Measurements from ENCODE around the gene TIMM13.

The TIMM13 gene

DNA sequence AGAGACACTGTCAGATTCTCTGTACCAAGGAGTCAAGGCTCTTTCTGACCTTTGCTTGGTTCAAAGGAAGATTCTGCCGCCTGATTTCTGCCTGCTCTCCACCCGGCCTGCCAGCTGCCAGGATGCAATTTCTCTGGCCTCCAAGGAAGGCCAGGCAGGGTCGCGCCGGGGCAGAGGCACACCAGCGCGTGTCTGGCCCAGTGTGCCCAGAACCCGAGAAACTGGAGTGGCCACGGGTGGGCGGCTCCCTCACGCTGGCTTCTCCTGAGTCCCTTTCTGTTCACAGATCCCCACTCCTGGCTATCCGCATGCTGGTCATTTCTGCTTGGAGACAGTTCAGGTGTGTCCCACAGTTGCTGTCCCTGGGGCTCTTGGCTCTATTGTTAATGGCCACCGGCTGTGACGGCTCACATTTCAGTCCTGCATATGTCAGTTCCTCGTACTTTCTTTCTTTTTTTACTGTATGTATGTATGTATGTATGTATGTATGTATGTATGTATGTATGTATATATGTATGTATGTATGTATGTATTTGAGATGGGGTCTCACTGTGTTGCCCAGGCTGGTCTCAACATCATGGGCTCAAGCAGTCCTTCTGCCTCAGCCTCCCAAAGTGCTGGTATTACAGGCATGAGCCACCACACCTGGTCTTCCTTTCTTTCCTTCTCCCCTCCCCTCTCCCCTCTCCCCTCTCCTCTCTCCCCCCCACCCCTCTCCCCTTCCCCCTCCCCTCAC lies 50.4 kb downstream of the TIMM13 start:
- no peak for DNase-seq (ENCODE audit: low read depth, low spot score)
- Histone ChIP-seq H3K9me3 (ENCODE audit: low read depth, low read length) (no peaks in the 10 kb centered on the region), H3K36me3 (ENCODE audit: insufficient read depth, low read length) (no peaks in the 10 kb centered on the region), H3K4me3 (no peak overlapping the region), H3K9ac (ENCODE audit: insufficient read length) (no peak overlapping the region), H3K27ac (no peak overlapping the region)
- TF ChIP-seq EZH2 (IDR thresholded peaks at IDR 0.05) (no peak), FOXP2 (optimal IDR thresholded peaks at IDR 0.05; ENCODE audit: control extremely low read depth, extremely low read length, insufficient read depth) (no peak), POLR2AphosphoS5 (IDR thresholded peaks at IDR 0.05; ENCODE audit: borderline replicate concordance, low read depth, low read length) (no peak)
